Measurements from ENCODE around the gene SLC13A3.

The SLC13A3 gene

GRCh38 chr20:46652699-46653098 lies 1.4 kb upstream of the SLC13A3 start:
- no peak for DNase-seq (ENCODE audit: low read depth)

- DNase-seq (ENCODE audit: low read depth), result no peak
These were observed 626 bp downstream of the SLC13A3 start for GRCh38 chr20:46650575-46651090.

DNA sequence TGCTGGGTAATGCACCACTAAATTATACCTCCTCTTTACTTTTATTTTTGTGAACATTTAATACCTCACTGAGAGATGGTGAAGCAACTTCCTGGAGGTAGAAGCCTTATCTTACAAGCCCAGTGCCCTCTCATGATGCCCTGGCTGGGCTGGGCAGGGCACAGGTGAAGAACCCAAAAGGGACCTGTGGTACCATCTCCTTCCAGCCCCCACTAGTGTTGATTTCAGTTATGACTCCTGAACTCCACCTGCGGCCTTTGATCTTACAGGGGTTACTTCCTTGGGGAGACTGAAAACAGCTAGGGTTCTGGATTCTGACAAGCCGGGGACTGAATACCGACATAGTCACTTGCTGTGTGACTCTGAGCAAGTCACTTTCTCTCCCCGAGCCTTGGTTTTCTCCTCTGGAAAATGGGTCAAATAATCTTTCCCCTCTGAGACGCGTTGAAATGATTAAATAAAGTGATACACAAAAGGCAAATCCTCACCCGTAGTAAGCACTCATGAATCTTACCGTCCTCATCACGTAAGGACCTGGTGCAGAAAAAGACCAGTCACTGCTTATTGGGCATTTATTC lies 1.2 kb downstream of the SLC13A3 start:
- no peak for DNase-seq (ENCODE audit: low read depth)

GRCh38 chr20:46649650-46649949 lies 1.7 kb downstream of the SLC13A3 start:
- DNase-seq (ENCODE audit: low read depth), result no peak

DNA sequence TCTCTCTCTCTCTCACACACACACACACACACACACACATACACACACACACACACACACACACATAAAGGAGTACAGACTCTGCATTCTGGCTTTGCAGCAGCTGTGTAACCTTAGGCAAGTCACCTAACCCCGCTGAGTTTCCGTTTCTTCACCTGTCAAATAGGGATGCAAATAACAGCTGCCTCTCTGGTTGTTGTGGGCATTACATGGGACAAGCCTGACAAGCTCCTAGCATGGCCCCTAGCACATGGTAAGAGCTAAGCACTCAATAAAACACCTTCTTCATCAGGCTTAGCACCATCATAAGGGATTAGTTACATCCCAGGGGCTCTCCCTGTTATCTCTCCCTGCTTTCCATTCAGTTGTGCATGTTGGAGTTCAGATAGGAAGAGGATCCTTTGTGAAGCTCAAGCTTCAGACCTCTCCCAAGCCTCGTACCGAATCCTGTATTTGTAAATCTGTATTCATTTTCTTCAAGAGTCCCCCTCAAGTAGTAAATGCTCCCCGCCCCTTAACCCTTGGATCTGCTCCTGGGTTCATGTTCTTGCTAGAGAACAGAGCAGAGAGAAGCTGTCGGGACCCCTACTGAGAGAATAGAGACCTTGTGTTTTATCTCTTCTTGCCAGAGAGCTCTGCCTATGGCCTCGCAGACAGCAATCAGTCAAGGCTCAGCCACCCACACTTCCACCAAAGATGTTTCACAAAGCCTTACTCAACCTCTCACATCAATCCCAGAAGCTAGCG lies 2.2 kb downstream of the SLC13A3 start:
- DNase-seq (ENCODE audit: low read depth), result no peak

- DNase-seq (ENCODE audit: low read depth), result no peak
These were observed 3.8 kb downstream of the SLC13A3 start for GRCh38 chr20:46647469-46647868.

DNA sequence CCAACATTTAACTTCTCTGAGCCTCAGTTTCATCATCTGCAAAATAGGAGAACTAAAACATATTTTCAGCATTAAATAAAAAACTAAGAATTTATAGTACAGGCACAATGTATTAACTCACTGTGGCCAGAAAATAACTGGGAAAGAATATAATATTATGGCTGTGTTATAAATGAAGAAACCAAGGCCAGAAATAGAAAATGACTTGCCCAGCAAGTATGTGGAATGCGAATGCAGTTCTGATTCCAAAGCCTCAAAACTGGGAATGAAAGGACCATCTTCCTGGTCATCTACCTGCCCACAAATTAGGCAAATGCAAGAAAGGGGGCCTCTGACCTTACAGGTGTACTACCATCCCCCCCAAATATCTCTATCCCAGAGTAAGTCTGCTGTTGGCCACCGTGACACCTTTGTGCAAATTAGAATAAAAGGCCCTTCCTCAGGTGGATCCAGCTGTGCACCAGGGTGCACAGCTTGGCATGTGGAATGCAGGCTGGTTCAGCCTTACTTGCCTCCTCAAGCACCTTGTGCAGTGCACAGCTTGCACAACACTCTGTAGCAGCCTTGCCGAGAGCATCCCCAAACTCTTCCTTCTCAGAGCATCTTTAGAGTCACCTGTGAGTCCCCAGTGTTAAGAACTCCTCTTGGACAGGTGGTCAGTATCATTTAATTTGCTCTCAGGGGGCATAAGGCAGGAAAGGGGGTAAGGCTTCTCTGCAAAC lies 4.4 kb downstream of the SLC13A3 start:
- no peak for DNase-seq (ENCODE audit: low read depth)

- DNase-seq (ENCODE audit: low read depth), result no peak
These were observed 5.1 kb downstream of the SLC13A3 start for GRCh38 chr20:46646122-46646521.

GRCh38 chr20:46644733-46645132 lies 6.5 kb downstream of the SLC13A3 start:
- DNase-seq (ENCODE audit: low read depth), result no peak

DNA sequence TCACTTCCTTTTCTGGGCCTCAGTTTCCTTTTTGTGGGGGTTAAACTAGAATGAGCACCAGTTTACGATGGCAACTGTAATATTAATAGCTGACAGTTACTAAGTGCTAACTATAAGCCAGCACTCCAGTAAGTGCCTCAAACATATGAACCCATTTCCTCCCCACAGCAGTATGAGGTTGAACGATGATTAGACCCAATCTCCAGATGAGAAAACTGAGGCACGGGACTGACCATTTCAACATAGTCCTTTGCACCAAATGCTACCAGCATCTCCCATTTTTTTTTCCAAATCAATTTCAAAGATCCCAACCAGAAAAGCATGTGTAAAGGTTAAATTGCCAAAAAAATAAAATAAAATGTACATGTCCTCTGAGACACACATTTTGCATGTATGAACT lies 7.1 kb downstream of the SLC13A3 start:
- no peak for DNase-seq (ENCODE audit: low read depth)

- DNase-seq (ENCODE audit: low read depth), result no peak
These were observed 8.3 kb downstream of the SLC13A3 start for GRCh38 chr20:46642969-46643343.

- DNase-seq (ENCODE audit: low read depth), result no peak
These were observed 8.8 kb downstream of the SLC13A3 start for GRCh38 chr20:46642265-46642968.

DNA sequence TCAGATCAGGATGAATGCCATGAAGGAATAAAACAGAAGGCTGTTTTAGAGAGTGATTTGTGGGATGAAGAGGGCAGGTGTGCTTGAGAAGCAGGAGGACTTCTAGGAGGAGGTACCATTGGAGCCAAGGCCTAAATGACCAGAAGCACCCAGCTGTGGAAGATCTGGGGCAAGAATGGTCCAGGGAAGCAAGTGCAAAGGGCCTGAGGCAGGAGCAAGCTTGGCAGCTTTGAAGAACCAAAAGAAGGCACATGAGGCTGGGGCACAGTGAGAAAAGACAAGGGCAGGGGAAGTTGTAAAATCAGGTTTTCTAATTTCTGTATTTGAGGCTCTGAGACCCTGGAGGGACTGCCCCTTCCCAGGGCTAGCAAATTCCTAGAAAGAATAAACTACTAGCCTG lies 9.8 kb downstream of the SLC13A3 start:
- DNase-seq (ENCODE audit: low read depth), result no peak

- DNase-seq (ENCODE audit: low read depth), result no peak
These were observed 10.5 kb downstream of the SLC13A3 start for GRCh38 chr20:46640536-46641311.

GRCh38 chr20:46640044-46640443 lies 11.2 kb downstream of the SLC13A3 start:
- no peak for DNase-seq (ENCODE audit: low read depth)

DNA sequence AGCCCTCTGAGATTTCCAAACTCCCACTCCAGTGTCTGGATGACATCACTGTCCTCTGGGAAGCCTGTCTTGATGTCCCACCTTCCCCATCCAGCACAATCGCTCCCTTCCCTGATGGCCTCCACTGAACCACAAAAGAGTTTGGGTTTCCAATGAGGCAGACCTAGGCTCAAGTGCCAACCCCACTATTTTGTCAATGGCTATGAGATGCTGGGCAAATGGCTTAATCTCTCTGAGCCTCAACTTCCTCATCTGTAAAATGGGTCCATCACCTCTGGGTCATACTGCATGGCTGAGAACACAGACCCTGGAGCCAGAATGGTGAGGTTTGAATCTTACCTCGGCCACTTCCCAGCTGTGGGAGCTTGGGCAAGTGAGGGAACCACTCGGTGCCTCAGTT lies 11.7 kb downstream of the SLC13A3 start:
- no peak for DNase-seq (ENCODE audit: low read depth)

GRCh38 chr20:46638898-46639274 lies 12.4 kb downstream of the SLC13A3 start:
- DNase-seq (ENCODE audit: low read depth), result no peak

DNA sequence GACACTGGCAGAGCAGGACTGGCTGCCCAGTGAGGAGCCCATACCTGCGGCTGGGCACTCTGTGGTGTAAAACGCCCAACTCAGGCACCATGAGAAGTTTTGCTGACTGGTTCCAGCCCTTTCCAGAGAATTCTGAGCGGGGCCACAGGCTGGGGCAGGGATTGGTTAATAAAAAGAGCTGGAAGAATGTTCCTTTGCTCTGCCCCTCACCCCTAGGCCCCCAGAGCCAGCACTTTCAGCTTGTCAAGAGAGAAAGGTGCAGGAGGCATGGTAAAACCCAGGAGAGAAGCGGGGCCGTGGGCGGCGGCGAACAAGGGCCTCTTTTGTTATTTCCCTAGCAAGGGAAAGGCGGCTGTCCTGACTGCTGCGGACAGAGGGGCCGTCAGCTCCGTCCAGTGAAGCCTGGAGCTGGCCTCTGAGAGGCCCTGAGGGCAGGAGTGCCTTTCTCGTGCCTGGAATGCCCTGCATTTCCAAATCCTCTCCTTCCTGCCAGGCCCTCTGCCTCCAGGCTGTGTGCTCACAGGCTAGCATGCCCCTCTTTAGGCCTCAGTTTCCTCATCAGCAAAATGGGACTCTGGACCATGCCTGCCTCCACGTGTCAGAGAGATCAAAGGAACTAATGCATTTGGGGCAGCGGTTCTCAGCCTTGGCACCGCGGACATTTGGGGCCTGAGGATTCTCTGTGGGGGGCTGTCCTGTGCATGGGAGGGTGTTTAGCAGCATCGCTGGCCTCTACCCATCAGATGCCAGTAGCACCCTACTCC lies 12.9 kb downstream of the SLC13A3 start:
- no peak for DNase-seq (ENCODE audit: low read depth)

DNA sequence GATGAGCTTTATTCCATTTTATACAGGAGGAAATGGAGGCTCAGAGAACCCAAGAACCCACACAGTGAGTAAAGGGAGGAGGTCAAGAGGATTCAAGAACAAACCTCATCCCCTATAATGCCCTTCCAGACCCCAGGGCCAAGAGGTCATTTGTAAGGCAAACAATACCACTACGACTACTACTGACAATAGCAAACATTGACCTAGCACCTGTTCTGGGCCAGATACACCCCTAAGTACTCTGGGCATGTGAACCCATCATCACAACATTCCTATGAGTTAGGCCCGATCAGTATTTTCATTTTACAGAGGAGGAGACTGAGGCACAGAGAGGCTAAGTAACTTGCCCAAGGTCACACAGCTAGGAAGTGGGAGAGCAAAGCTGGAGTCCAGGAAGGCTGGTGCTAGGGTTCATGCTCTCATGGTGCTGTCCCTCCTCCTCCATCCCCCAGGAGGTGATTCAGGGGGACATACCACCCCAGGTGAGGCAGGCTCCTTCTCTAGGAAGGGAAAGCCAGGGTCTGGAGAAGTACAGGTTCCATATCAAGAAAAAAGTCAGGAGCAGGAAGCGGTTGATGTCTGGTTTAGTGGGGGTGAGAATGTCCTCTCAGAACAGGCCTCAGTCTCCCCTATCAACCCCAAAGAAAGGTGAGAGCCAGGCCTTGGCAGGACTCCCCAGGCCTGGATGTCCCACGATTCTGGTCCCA lies 13.7 kb downstream of the SLC13A3 start:
- DNase-seq (ENCODE audit: low read depth), result no peak

GRCh38 chr20:46637020-46637419 lies 14.2 kb downstream of the SLC13A3 start:
- no peak for DNase-seq (ENCODE audit: low read depth)

- no peak for DNase-seq (ENCODE audit: low read depth)
These were observed 14.7 kb downstream of the SLC13A3 start for GRCh38 chr20:46636514-46636913.
